GM21447 (cell line): Measurements from ENCODE around the gene SUPT5H.

ENCODE experiments used
- ATAC-seq: cut with Tn5 transposase; IDR thresholded peaks from one replicate; pipeline ENCODE4 v1.9.1; 2021; ENCODE audit not compliant: unreplicated experiment

The SUPT5H gene

DNA sequence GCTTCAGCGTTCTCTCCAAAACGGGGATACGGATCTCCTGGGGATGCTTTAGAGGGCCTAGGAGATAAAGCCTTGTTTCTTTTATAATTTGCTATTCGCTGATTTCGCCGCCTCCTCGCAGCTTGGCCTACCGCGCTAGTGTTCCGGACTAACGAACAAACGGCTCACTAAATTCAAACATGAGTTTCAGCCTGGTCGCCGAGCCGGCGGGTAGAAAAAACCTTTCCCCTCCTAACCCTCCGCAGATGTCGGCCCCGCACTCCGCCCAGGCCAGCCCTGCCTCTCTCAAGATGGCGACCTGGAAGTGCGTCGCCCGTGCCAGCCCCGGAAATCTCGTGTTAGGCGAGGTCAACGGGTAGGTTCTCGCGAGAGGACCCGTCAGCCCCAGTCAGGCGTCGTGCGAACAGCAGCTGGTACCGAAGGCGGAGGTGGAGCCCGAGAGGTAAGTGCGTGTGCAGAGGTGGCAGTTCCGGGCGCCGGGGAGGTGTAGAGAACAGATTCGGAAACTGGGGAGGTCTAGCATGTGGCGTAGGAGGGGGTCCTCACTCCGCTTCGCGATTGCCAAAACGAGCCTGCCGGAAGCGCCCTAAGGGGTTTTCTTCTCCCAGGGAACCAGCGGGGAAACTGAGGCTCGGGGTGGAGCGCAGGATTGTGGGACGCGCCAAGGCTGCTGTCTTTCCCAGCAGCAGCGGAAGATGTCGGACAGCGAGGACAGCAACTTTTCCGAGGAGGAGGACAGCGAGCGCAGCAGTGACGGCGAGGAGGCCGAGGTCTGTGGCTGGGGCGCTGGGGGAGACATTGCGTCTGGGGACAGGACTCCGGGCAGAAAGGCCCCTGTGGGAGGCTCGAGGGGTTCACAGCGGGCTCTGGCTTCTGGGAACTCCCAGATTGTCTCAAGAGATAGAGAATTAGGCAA is at the start of gene SUPT5H:
SUPT5H (plus strand) TSS at position 387 of the 916 bp plus-strand sequence; CDS start at position 696, 309 bp downstream.
- peak; percentile 74 for ATAC-seq

DNA sequence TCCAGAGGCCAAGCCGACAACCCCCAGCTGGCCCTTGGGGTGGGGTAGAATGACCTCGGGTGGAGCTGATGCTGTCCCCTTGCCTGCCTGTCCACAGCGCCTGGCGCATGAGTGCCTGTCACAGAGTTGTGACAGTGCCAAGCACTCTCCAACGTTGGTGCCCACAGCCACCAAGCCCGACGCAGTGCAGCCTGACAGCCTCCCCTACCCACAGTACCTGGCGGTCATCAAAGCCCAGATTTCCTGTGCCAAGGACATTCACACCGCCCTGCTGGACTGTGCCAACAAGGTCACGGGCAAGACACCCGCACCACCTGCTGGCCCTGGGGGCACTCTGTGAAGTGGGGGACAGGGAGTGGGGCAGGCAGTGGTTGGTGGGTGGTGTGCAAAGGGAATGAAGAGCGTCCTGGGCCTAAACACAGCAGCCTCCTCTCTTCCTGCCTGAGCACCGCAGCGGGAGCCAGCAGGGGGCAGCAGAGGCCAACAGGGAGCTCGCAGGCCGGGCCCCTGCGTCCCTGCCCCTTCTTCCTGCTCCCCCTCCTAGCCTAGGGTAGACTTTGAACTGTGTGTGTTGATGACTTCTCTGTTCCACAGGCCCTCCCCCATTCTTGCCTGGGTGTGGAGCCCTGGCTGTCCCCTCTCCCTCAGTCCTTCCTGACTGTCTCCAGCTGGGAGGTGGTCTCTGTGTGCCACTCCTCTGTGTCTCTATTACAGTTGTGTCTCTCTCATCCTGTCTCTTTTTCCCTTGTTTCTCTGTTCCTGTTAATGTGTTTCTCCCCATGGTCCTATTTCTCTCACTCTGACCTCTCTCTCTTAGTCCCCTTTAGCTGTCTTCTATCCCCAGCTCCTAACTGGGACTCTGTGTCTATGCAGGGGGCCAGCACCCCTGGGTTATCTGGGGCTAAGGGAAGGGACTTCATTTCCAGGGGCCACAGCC is 47.8 kb upstream of the SUPT5H start:
- ATAC-seq = no peak

DNA sequence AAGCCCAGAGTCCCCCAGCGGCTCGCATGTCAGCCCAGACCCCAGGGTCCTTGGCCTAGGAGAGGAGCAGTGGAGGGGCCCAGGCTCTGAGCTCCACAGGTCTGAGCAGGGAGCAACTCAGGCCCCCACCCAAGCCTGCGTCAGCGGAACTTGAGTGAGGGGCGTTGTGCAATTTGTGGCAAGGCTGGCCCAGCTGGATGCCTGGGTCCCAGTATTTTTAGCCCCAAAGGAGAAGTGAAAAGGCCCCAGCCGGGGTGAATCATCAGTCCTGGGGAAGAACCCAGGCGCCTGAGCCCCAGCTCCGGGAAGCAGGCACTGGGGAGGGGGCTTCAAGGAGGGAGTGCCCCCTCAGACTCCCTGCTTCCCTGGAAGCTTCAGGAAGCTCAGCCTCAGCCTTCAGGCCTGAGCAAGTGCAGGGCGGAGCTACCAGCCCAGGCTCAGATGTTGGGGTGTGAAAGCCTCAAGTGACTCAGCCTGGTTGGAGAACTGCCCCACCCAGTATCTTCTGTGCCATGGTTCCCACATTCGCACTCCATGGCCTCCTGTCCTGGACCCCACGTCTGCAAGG is 47.0 kb upstream of the SUPT5H start:
- no peak for ATAC-seq

DNA sequence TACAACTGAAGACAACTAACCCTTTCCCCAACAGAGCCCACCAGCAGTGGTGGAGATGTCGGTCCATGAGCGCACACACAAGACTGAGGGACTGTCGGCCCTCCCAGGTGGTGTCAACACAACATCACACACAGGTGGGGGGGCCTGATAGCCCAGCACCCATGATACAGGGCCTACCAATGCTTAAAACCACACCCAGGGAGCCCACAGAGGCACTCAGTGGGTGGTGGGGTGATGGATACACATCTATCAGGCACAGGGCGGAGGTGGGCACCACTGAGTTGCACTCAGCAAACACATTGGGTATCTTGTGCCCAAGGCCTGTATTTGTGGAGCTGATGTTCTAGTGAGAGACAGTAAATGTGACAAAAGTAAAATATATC is 45.7 kb upstream of the SUPT5H start:
- no peak for ATAC-seq

DNA sequence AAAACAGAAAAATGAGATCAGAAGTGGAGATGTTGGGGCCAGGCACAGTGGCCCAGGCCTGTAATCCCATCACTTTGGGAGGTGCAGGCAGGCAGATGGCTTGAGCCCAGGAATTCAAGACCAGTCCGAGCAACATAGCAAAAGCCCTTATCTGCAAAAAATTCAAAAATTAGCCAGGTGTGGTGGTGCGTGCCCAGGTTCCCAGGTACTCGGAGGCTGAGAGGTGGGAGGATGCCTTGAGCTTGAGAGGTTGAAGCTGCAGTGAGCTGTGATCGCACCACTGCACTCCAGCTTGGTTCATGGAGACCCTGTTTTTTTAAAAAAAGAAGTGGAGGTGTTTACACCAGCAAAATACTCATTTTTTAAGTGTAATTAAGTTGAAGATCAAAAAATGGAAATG is 45.3 kb upstream of the SUPT5H start:
- no peak for ATAC-seq

DNA sequence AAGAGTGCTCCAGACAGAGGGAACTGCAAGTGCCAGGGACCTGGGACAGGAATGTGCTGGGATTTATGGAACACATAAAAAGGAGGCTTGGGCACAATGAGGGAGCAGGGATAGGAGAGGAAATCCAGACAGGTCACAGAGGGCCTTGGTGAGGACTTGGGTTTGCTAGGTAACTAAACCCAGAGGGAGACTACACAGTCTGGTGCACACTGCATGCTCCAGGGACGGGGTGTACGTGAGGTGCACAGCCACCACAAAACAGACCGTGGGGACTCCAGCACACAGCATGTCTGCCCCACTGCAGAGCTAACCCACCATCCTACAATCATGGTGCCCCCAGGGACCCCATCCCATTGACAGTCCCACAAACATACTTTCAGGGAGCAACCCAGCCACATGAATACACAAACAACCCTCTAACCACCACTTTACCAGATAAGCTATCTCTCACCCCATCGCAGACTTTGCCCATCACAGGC is 44.3 kb upstream of the SUPT5H start:
- ATAC-seq = no peak

DNA sequence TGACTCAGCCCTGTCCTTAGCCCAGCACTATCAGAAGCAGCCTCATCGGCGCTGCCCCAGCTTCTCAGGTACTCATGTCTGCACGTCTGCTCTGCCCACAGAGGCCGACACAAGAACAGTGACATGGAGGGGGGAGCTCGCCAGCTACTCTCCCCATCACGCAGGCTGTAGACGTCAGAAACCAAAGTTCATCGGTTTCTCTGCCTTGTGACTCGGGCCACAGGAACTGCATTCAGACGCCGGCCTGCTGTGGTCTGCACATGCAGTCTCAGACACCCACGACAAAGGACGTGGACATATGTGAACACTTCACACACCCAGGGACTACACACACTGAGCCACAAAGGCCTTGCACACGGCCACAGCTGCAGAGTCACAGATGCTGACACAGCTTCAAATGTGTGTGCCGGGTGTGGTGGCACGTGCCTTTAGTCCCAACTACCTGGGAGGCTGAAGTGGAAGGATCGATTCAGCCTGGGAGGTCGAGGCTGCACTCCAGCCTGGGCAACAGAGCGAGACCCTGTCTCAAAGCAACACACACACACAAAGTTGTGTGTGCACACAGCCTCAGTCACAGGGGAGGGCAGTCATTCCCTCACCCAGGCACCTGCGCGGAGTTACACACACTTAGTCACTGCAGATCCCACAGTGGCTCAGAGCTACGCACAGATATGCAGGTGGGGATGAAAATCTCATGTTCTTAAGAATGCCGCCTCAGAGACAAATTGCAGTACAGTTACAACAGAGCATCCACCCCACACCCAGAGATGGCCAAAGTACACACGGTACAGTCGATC is 43.6 kb upstream of the SUPT5H start:
- no peak for ATAC-seq

DNA sequence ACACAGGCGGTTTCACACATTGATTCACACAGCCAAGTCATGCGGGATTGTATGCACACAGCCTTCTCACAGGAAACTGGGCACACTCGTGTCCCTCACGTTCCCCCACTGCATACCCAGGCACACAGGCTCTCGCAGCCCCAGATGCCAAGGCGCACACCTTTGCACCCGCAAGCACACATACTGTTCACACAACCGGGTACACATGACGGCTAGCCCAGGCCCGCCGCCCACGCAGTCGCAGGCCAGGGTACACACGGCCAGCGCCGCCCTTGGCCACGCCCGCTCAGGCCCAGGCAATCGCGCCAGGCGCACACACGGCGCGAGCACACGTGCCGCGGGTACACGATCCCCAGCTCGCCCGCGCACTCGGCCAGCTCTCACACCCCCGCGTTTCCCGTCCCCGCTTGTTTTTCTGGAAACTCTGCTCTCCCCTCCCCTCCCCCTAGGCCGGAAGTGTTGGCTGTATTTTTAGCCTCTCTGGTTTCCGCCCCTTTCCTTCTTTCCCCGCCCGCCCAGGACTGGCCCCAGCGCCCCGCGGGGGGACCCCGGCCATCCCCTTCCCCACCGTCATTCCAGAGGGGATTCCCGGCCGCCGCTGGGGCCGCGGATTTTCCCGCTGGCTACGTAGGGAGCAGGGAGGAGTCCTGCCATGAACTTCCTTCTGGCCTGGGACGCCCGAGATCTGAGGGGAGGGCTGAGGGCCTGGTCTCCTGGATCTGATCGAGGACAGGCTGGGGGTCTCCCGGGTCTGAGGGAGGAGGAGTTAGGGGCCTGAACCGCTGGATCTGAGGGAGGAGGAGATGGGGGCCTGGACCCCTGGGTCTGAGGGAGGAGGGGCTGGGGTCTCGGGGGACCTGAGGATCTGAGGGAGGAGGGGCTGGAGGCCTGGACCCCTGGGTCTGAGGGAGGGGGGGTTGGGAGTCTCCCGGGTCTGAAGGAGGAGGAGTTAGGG is 42.8 kb upstream of the SUPT5H start:
- ATAC-seq = no peak

DNA sequence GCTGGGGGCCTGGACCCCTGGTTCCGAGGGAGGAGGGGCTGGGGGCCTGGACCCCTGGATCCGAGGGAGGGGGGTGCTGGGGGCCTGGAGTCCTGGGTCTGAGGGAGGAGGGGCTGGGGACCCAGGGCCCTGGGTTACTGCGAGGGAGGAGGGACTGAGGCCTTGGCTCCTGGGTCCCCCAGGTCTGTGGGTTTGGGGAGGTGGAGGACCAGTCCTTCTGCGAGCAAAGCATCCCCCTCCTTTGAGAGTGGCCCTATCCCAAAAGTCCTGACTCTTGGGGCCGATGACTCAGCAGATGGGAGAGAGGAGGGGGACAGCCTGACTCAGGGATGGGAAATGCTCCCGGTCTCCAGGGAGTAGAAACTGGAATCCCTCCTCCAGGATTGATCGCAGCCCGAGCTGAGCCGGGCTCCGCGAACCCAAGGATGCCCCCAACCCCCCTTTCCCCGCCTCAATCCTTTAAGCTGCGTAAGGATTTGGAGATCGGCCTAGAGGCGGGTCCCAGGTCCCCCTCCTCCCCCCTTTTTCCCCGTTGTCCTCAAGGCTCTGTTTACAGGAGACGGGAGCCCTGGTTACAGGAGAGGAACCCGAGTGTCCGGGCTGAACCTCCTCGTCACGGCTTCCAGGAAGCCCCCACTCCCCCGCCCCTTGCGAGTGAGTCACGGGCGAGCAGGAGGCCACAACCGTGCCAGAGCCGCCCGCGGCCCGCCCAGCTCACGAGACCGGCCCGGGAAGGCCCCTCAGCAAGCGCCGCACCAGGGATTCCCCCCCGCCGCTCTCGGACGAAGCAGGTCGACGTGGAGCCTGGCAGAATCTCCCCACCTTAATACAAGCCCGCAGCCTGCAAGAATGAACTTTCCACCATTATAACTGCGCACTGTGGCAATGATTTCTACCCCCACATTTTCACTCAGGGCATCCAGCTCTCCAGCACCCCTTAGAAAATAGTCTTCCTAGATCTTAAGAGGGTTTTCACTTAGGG is 41.8 kb upstream of the SUPT5H start:
- ATAC-seq = no peak

GRCh38 chr19:39405261-39405957 is 40.0 kb upstream of the SUPT5H start:
- no peak for ATAC-seq

DNA sequence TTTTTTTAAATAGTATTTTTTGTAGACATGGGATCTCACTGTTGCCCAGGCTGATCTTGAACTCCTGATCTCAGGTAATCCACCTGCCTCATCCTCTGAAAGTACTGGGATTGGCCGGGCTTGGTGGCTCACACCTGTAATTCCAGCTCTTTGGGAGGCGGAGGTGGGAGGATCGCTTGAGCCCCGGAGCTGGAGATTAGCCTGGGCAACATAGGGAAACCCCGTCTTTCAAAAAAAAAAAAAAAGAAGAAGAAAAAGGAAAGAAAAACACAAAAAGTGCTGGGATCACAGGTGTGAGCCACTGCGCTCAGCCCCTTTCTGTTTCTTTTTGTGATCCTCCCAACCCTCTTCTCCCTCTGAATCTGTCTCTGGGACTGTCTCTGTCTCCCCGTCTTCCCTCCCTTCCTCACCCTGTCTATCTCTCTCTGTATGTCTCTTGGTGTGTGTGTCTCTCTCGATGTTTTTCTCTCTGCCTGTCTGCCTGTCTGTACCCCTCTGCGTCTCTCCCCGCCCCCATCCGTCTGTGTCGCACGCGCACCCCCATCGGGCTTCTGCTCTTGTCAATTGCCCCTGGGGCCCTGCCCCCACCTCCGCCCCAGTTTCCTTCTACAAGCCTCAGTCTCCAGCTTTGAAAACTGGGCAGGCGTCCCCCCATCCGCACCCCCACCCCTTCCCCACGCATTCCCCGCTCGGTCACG is 39.3 kb upstream of the SUPT5H start:
- ATAC-seq = no peak

GRCh38 chr19:39406656-39407409 is 38.5 kb upstream of the SUPT5H start, which contains the start of gene ZFP36:
ZFP36 (plus strand) TSS chr19:39406847; CDS start chr19:39406905, 58 bp downstream.
- no peak for ATAC-seq

DNA sequence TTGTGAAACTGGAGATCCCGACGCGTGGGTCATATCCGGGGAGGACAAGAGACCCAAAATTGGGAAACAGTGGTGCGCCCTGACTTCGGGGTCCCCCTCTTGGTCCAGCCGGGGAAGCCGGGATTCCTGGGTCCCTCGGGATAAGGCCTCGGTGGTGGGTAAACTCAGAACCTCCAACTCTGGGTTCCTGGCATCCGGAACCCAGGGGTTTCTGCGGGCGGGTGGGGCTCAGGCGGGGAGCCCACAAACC is 38.0 kb upstream of the SUPT5H start:
- no peak for ATAC-seq

- no peak for ATAC-seq
Observed at GRCh38 chr19:39407660-39408391, 37.6 kb upstream of the SUPT5H start.

DNA sequence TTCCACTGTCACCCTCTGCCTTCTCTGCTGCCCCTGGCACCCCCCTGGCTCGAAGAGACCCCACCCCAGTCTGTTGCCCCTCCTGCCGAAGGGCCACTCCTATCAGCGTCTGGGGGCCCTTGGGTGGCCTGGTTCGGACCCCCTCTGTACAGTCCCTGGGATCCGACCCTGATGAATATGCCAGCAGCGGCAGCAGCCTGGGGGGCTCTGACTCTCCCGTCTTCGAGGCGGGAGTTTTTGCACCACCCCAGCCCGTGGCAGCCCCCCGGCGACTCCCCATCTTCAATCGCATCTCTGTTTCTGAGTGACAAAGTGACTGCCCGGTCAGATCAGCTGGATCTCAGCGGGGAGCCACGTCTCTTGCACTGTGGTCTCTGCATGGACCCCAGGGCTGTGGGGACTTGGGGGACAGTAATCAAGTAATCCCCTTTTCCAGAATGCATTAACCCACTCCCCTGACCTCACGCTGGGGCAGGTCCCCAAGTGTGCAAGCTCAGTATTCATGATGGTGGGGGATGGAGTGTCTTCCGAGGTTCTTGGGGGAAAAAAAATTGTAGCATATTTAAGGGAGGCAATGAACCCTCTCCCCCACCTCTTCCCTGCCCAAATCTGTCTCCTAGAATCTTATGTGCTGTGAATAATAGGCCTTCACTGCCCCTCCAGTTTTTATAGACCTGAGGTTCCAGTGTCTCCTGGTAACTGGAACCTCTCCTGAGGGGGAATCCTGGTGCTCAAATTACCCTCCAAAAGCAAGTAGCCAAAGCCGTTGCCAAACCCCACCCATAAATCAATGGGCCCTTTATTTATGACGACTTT is 36.8 kb upstream of the SUPT5H start:
- no peak for ATAC-seq
